ENCODE measurements around the gene RHBDL2. TPM values are rescaled to one million over a fixed set of nuclear protein-coding genes. Genes with fewer than 3 reads are reported as not detected.
"Not testable (repeated sequence)": the region's sequence is repeated elsewhere in the genome, so short reads cannot be mapped to it uniquely, and the experiment has no call there.

RHBDL2 gene
- total and polyA plus RNA-seq, 2 donors (not counting 1 experiment from before 2014, with no cell fraction given) = not detected

- H3K79me2 ChIP-seq (ENCODE audit: control insufficient read depth, insufficient read depth, low read length) = peaks cover 32% of the 10 kb centered on the region
- no peak overlapping the region for H3K4me3 ChIP-seq (ENCODE audit: control extremely low read depth in 1 of 5, extremely low read depth in 1 of 5, insufficient read depth in 1 of 5, low read depth in 2 of 5, low read length in 4 of 5)
- H3K27ac ChIP-seq (ENCODE audit: low read length in 2 of 2) = peak overlapping the region; percentile 33 to 76
- H3K9ac ChIP-seq (ENCODE audit: low read length) = no peak overlapping the region
- no CpG with 5 or more reads among the region's 1 CpG for WGBS (ENCODE audit: insufficient coverage)
- H3K4me2 ChIP-seq (replicated peaks; ENCODE audit: low read depth, low read length, poor library complexity, severe bottlenecking) = peak overlapping the region; percentile 63
- ChIA-PET POLR2A (interaction anchor here (0.6 kb wide), 1 partner anchor 11 kb away, joined by 9 read pairs; no protein-coding TSS in a partner anchor), CTCF (no interaction called here)
- Mint-ChIP-seq H3K9me3 (ENCODE audit: insufficient read depth) (no peaks in the 10 kb centered on the region), H3K27ac (peak overlapping the region; percentile 69), H3K27me3 (no peaks in the 10 kb centered on the region), H3K4me1 (peaks cover 17% of the 10 kb centered on the region), H3K4me3 (peak overlapping the region; percentile 6)
- H3K27me3 ChIP-seq (replicated peaks in 1 of 4; ENCODE audit: control extremely low read depth in 1 of 4, control insufficient read depth in 3 of 4, insufficient read depth in 4 of 4, low read length in 3 of 4) = no peaks in the 10 kb centered on the region
- H3K36me3 ChIP-seq (replicated peaks in 1 of 2; ENCODE audit: control extremely low read depth in 1 of 2, control insufficient read depth in 1 of 2, extremely low read depth in 1 of 2, insufficient read depth in 2 of 2, low read length in 1 of 2) = peaks cover 9 to 53% of the 10 kb centered on the region in 2 experiments
- no peak for TF ChIP-seq EZH2 (IDR thresholded peaks at IDR 0.05; ENCODE audit: borderline replicate concordance, insufficient read depth, low read depth, low read length, poor library complexity, severe bottlenecking)
- TF ChIP-seq CTCF (IDR thresholded peaks at IDR 0.05) = no peak
- H3K4me1 ChIP-seq (ENCODE audit: control insufficient read depth in 2 of 2, insufficient read depth in 2 of 2, low read length in 2 of 2) = peaks cover 16 to 17% of the 10 kb centered on the region in 2 donors
- peaks cover 8% of the 10 kb centered on the region for H4K20me1 ChIP-seq (ENCODE audit: control insufficient read depth, insufficient read depth, low read length, poor library complexity, severe bottlenecking)
- no peaks in the 10 kb centered on the region for H3K9me3 ChIP-seq (ENCODE audit: control extremely low read depth in 1 of 3, control insufficient read depth in 2 of 3, insufficient read depth in 1 of 3, low read length in 2 of 3)
- ATAC-seq (ENCODE audit: low read depth) (peak; percentile 72), DNase-seq (peak; percentile 57)
- peak overlapping the region; percentile 12 for H2AFZ ChIP-seq (ENCODE audit: insufficient read depth, low read depth, low read length, poor library complexity, severe bottlenecking)
- intact Hi-C loops (cut with micrococcal nuclease) = no loop called here
Measured at GRCh38 chr1:38848071-38848470, 93.6 kb downstream of the RHBDL2 start.

- POLR2A ChIA-PET = no interaction called here
- Histone ChIP-seq H3K36me3 (replicated peaks in 1 of 2; ENCODE audit: control extremely low read depth in 1 of 2, control insufficient read depth in 1 of 2, extremely low read depth in 1 of 2, insufficient read depth in 2 of 2, low read length in 1 of 2) (peaks cover 11 to 54% of the 10 kb centered on the region in 2 experiments), H3K9me3 (ENCODE audit: control extremely low read depth in 1 of 3, control insufficient read depth in 2 of 3, insufficient read depth in 1 of 3, low read length in 2 of 3) (no peaks in the 10 kb centered on the region), H3K27ac (ENCODE audit: low read length in 2 of 2) (no peak overlapping the region), H2AFZ (ENCODE audit: insufficient read depth, low read depth, low read length, poor library complexity, severe bottlenecking) (no peak overlapping the region), H3K79me2 (ENCODE audit: control insufficient read depth, insufficient read depth, low read length) (peaks cover 37% of the 10 kb centered on the region), H3K27me3 (replicated peaks in 1 of 4; ENCODE audit: control extremely low read depth in 1 of 4, control insufficient read depth in 3 of 4, insufficient read depth in 4 of 4, low read length in 3 of 4) (no peaks in the 10 kb centered on the region), H3K4me3 (ENCODE audit: control extremely low read depth in 1 of 5, extremely low read depth in 1 of 5, insufficient read depth in 1 of 5, low read depth in 2 of 5, low read length in 4 of 5) (no peak overlapping the region), H3K9ac (ENCODE audit: low read length) (no peak overlapping the region), H3K4me1 (ENCODE audit: control insufficient read depth in 2 of 2, insufficient read depth in 2 of 2, low read length in 2 of 2) (peaks cover 16 to 17% of the 10 kb centered on the region in 2 donors), H4K20me1 (ENCODE audit: control insufficient read depth, insufficient read depth, low read length, poor library complexity, severe bottlenecking) (peaks cover 14% of the 10 kb centered on the region), H3K4me2 (replicated peaks; ENCODE audit: low read depth, low read length, poor library complexity, severe bottlenecking) (no peak overlapping the region)
- TF ChIP-seq CTCF (IDR thresholded peaks at IDR 0.05) = no peak
- no peak for TF ChIP-seq EZH2 (IDR thresholded peaks at IDR 0.05; ENCODE audit: borderline replicate concordance, insufficient read depth, low read depth, low read length, poor library complexity, severe bottlenecking)
- Mint-ChIP-seq H3K27ac (no peak overlapping the region), H3K4me1 (peaks cover 12% of the 10 kb centered on the region), H3K27me3 (no peaks in the 10 kb centered on the region), H3K9me3 (ENCODE audit: insufficient read depth) (no peaks in the 10 kb centered on the region), H3K4me3 (no peak overlapping the region)
- intact Hi-C loops (cut with micrococcal nuclease) = no loop called here
- WGBS (ENCODE audit: insufficient coverage) = 71% methylated on average over 3 of the region's 3 CpGs
- CTCF ChIA-PET = interaction anchor here (0.7 to 1.8 kb wide), 4 partner anchors 11 to 246 kb away, joined by 3 to 6 read pairs (median 3); no protein-coding TSS in a partner anchor
- DNase-seq = no peak
- no peak for ATAC-seq (ENCODE audit: low read depth)
Measured at GRCh38 chr1:38846210-38846609, 95.4 kb downstream of the RHBDL2 start.

GRCh38 chr1:38845088-38845487 is 96.5 kb downstream of the RHBDL2 start:
- CTCF ChIA-PET = interaction anchor here (0.9 to 1.2 kb wide), 2 partner anchors 10 to 12 kb away, joined by 3 to 4 read pairs; no protein-coding TSS in a partner anchor
- Histone ChIP-seq H3K79me2 (ENCODE audit: control insufficient read depth, insufficient read depth, low read length) (peaks cover 37% of the 10 kb centered on the region), H3K4me1 (ENCODE audit: control insufficient read depth in 2 of 2, insufficient read depth in 2 of 2, low read length in 2 of 2) (peaks cover 17 to 20% of the 10 kb centered on the region in 2 donors), H3K36me3 (replicated peaks in 1 of 2; ENCODE audit: control extremely low read depth in 1 of 2, control insufficient read depth in 1 of 2, extremely low read depth in 1 of 2, insufficient read depth in 2 of 2, low read length in 1 of 2) (peaks cover 10 to 53% of the 10 kb centered on the region in 2 experiments), H4K20me1 (ENCODE audit: control insufficient read depth, insufficient read depth, low read length, poor library complexity, severe bottlenecking) (peaks cover 14% of the 10 kb centered on the region)
- H3K9ac ChIP-seq (ENCODE audit: low read length); H3K9me3 ChIP-seq (ENCODE audit: control extremely low read depth in 1 of 3, control insufficient read depth in 2 of 3, insufficient read depth in 1 of 3, low read length in 2 of 3); ATAC-seq (ENCODE audit: low read depth); H3K27ac ChIP-seq (ENCODE audit: low read length in 2 of 2); intact Hi-C loops (cut with micrococcal nuclease); H2AFZ ChIP-seq (ENCODE audit: insufficient read depth, low read depth, low read length, poor library complexity, severe bottlenecking); H3K27me3 Mint-ChIP-seq; POLR2A ChIA-PET; H3K27me3 ChIP-seq (replicated peaks in 1 of 4; ENCODE audit: control extremely low read depth in 1 of 4, control insufficient read depth in 3 of 4, insufficient read depth in 4 of 4, low read length in 3 of 4); H3K4me3 Mint-ChIP-seq; H3K9me3 Mint-ChIP-seq (ENCODE audit: insufficient read depth); DNase-seq; H3K4me3 ChIP-seq (ENCODE audit: control extremely low read depth in 1 of 5, extremely low read depth in 1 of 5, insufficient read depth in 1 of 5, low read depth in 2 of 5, low read length in 4 of 5); H3K27ac Mint-ChIP-seq; H3K4me2 ChIP-seq (replicated peaks; ENCODE audit: low read depth, low read length, poor library complexity, severe bottlenecking): not testable (repeated sequence)
- WGBS (ENCODE audit: insufficient coverage) = no CpG with 5 or more reads among the region's 3 CpGs
- peaks cover 17% of the 10 kb centered on the region for H3K4me1 Mint-ChIP-seq

Data from B cell (primary cell).